ENCODE measurements around the gene PDGFRA.

The PDGFRA gene

DNA sequence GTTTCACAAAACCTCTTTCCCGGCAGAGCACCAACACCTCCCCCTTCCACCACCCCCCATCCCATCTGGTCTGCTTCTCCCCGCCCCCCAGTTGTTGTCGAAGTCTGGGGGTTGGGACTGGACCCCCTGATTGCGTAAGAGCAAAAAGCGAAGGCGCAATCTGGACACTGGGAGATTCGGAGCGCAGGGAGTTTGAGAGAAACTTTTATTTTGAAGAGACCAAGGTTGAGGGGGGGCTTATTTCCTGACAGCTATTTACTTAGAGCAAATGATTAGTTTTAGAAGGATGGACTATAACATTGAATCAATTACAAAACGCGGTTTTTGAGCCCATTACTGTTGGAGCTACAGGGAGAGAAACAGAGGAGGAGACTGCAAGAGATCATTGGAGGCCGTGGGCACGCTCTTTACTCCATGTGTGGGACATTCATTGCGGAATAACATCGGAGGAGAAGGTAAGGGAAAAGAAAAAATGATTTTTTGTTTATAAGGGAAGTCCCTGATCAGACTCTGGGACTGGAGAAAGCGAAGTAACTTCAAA lies at the start of gene PDGFRA:
Gene PDGFRA, plus strand, starts transcription at position 333 of the 541 bp plus-strand sequence. CDS start 29,476 bp downstream, outside the sequence.
- peak; percentile 50 for DNase-seq (ENCODE audit: low spot score)

DNA sequence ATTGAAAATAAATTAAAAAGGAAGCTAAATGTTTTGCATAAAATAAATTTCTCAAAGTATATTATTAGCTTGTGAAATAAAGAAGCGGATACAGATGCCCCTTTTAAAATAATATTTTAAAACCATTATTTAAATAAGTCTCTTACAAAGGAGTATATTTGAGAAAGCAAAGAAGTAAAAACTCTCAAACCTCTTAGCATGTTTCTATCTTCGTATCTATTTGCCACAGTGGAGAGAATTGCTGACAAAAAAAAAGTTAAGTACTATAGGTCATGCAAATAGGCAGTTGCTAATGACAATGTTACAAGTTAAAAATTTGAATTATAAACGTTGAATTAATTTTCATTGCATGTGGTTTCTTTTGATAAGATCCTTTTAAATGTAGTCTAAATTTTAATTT lies 44.5 kb upstream of the PDGFRA start:
- no peak for DNase-seq (ENCODE audit: low spot score)

DNA sequence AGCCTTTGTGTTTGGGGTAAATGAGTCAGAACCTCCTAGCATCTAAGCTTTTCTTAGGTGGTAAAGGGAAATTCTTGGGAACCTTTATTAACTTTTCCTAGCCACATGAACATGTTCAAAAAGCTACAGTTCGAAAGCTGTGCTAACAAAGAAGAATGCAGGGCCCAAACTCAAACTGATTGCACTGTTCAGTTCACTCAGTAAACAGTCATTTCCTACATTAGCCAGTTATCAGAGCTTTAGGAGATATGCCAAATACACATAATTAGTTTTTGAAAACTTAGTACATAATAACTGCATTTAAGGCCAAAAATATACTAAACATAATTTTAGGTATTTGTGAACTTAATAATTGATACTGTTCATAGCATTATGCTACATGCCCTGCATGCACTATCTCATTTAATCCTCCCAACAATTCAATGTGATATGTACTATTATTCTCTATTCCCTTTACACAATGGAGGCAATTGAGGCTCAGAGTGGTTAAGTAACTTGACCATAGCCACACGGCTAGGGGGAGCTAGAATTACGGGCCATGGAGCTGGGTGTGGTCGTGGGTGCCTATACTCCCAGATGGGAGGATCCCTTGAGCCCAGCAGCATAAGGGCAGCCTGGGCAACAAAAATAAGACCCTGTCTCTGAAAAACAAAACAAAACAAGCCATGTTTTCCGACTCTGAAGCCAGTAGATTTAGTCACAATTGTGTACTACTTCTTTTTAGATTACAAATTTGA lies 43.9 kb upstream of the PDGFRA start:
- DNase-seq (ENCODE audit: low spot score), result no peak

DNA sequence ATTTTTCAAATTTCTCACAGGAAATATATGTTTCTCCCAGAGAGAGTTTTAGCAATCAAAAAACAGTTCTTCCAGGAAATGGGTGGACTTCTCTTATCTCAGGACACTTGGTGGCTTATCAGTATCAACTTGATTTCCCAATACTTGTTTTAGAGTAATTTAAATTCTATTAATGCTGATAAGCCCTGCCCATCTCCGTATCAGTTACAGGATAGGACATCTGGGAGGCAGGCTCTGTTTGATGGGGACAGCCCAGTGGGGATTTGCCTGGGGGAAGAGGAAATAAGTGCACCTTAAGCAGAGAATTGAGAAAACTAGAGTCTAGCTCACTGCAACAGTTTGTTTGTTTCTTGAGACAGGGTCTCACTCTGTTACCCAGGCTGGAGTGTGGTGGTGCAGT lies 43.2 kb upstream of the PDGFRA start:
- DNase-seq (ENCODE audit: low spot score), result no peak

DNA sequence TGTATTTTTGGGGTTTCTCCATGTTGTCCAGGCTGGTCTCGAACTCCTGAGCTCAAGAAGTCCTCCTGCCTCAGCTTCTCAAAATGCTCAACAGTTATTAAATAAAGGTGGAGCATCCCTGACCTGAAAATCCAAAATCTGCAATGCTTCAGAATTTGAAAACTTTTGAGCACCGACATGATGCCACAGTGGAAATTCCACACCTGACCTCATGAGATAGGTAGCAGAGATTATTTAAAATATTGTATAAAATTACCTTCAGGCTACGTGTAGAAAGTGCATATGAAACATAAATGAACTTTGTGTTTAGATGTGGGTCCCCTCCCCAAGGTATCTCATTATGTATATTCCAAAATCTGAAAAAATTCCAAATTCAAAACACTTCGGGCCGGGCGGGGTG lies 42.7 kb upstream of the PDGFRA start:
- DNase-seq (ENCODE audit: low spot score), result no peak

DNA sequence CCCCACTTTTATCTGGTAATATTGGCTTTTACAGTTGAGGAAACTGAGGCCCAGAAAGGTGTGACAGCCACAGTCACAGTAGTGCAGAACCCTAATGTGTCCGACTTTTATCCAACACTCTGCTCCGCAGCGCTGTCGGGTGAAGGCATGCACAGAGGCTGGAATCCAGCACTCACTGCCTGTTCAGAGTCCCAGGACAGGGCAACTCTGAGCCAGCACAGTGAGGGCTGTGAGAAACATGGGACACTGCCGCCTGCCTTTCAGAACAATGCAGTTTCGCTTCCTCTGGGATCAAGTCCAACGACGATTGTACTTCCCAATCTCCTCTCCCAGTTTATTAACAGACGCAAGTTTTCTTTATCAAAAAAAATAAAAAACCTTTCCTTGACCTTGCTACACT lies 41.9 kb upstream of the PDGFRA start:
- no peak for DNase-seq (ENCODE audit: low spot score)

DNA sequence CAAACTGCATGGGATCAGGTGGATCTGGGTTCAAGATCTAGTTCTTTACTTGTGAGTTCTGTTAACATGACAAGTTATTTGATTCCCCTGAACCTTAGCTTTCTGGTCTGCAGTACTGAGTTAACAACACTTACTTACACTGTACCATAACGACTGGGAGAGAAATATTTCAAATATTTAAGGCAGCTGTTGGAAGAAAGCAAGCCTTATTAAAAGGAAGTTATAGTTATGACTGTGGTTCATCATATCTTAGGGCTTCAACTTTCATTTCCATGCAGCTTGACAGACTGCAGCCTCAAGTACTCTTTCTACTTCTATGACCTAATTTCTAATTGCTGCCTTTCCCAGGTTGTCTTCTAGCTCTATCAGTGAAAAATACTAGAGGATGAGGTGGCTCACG lies 40.0 kb upstream of the PDGFRA start:
- DNase-seq (ENCODE audit: low spot score), result no peak

DNA sequence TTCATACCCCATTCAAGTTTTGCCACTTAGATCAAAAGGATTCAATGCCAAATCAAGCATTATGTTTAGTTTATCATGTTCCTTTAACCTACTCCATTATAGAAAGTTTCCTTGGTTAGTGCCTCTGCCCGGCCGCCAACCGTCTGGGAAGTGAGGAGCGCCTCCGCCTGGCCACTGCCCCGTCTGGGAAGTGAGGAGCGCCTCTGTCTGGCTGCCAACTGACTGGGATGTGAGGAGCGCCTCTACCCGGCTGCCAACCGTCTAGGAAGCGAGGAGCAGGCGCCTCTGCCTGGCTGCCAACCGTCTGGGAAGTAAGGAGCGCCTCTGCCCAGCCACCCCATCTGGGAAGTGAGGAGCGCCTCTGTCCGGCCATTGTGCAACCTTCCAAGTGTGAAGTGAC lies 36.3 kb upstream of the PDGFRA start:
- no peak for DNase-seq (ENCODE audit: low spot score)

DNA sequence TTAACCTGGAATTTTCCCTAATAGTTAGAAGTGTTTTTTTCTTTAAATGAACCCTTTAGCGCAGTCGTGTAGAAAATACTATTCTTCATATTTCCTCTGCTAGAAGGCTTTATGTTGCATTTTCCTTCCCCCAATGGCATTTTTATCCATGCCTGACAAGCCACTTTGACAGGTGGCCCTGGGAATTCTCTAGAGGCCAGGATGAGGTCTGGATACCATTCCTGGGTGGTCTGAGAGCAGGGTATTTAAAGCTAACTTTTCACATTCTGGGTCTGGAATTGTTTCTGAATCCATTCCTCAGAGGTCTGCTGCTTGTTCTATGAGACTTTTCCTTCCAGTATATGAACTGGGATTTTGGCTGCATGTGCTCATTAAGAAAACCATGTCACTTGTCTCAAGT lies 31.2 kb upstream of the PDGFRA start:
- DNase-seq (ENCODE audit: low spot score), result no peak

DNA sequence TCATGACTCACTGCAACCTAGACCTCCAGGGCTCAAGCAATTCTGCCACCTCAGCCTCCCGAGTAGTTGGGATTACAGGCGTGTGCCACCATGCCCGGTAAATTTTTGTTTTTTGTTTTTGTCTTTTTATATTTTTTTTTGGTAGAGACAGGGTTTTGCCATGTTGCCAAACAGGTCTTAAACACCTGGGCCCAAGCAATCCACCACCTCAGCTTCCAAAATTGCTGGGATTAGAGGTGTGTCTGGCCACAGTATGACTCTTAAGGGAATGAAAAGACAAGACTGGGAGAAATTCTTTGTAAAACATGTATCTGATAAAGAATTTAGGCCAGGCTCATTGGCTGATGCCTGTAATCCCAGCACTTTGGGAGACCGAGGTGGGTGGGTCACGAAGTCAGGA lies 29.2 kb upstream of the PDGFRA start:
- DNase-seq (ENCODE audit: low spot score), result no peak

DNA sequence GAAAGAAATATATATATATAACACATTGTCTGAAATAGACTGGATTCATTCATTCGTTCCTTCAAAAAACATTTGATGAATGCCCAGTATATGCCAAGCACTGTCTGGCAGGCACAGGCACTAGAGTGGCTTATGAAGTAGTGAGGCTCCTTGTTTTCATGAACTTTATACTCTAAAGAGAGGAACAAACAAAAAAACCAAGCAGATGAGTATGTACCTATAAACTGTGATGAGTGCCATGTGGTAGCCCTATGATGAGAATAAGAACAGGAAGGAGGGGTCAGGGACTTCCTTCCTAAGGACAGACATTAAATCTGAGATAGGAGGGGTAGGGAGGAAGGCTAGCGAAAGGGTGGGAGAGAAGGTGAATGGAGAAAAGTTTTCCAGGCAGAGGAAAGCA lies 19.5 kb upstream of the PDGFRA start:
- DNase-seq (ENCODE audit: low spot score), result no peak

DNA sequence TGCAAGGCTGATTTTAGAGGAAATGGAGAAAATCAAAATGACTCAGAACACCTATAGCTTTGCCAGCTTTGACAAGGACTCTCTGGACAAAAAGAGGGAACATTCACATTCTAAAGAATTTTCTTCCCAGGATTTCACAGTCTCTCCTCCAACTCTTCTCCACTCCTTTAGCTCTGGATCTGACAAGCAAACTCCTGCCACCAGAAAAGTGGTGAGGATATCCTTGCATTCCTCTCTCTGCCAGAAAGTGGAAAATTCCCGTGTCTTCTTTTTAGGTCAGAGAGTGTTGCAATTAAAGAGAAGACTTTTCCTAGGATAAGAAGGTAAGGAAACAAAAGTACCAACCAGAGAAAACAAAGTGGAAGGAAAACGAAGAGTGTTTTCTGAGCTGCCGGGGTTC lies 16.1 kb upstream of the PDGFRA start:
- no peak for DNase-seq (ENCODE audit: low spot score)

DNA sequence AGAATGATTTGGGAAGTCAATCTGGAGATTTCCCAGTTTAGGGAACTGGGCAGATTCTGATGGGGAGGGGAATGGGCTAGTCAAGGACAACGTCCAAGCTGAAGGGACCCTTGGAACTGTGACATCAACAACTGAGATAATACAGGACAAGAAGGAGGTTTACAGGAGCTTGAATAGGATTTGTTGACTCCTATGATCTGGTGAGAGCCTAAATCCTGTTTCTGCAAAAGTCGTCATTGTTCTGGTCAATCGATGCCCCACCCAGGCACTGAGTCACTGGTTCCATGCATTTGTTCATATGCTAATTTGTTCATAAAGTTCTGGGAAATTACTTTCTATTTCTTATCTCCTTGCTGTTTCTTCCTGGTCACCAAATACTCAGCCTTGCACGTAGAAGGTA lies 15.3 kb upstream of the PDGFRA start:
- DNase-seq (ENCODE audit: low spot score), result no peak

DNA sequence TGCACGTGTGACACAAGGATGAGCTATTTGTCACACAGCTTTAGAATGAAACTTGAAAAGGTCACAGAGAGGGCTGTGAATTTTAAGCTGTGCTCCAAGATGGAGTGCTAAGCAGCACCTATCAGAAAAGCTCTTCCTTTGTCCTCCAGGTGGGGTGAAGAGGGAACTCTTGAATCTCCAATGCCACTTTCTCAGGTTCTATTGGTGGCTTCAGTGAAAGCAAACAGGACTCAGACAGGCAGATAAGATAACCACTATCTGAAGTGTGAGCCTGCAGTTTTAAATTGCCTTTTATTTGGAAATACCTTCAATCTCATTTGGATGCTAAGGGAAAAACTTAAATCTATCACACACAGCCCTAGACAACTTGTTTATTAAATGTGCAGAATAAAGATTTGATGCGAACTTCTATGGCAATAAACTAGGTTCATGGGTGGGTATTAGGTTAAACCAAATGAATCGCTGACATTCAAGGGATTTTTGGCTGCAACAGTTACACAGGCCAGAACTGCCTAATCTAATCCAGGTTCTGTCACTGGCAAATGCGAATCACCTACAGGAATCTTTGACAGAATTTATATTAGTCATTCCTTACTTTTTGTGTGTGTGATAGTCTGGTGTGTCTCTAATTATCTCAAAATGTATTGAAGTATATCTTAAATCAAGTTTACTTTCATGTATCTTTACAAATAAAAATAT lies 13.6 kb upstream of the PDGFRA start:
- DNase-seq (ENCODE audit: low spot score), result no peak

DNA sequence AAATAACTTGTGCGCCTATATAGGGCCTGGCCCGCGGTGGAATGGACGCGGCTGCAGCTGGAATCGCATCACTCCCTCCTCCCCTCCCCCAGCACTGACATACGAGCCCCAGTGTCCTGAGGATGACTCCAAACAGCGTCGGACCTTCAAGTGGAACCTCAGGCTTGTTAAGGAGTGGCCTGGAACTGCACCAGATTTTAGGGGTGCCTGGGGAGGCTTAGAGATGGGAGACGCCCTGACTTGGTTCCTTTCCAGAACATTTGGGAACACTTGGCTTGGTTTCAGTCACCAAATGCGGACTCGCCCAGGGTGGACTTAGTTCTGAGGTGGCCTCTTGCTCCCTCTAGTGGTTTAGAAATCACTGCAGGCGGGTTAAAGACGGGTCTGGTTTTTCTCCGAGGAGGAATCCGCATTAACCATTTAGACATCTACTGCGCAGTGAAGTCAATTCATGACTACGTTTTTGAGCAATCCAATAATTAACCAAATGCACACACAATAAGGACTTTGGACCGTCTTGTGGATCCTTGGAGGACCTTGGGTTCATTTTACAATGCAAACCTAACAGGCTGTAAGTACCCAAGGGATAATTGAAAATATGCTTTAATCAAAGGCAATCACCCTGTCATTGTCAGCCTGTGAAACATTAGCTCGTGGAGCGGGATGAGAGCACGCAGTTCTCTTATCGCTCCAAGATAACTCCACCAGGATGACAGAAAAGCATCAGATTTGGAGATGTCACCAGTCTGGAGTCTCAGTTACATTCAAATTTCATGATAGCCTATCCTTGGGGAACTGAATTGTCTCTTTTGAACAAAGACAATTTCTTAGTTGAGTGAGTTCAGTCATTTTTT lies 11.2 kb upstream of the PDGFRA start:
- DNase-seq (ENCODE audit: low spot score), result peak; percentile 83

DNA sequence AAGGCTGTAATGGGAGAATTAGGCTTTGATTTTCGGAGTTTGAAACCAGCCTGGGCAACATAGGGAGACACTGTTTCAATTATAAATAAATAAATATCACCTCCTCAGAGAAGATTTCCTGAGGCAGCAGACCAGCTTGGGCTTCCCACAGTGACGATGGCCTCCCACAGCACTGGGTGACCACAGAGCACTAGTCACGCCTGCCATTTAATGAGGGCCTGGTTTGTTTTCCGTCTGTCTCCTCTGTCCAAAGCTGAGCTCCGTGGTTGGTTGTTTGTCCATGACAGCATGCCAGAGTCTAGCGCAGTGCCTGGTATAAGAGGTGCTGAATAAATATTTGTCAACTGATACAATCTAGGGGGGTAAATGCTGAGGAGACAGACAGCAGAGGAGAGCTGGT lies 10.4 kb upstream of the PDGFRA start:
- no peak for DNase-seq (ENCODE audit: low spot score)

DNA sequence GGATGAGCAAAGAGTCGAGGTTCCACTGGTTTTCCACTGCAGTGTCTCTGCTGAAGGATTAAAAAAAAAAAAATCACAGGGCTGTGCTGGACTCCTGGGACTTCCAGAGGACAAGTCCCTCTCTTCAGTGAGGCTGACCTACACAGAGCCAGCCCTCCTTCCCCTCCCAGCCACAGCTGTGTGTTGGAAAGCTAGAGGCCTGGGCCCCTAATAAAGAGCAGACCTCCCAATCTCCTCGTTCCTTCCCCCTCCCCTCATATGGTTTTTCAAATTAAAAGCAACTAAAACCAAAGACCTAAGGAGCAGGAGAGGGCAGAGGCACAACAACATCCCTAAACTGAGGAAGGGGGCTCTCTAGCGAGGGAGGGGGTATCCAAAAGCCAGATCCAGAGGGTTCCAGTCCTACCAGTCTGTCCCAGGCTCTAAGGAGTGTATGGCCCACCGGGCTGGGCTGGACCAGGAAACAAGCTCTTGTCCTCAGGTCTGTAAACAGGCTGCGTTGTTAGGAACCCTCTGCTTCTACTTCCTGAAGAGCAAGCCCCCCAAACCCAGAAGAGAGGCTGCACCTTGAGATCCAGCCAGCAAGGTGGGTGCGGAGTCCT lies 4.0 kb upstream of the PDGFRA start:
- no peak for DNase-seq (ENCODE audit: low spot score)

DNA sequence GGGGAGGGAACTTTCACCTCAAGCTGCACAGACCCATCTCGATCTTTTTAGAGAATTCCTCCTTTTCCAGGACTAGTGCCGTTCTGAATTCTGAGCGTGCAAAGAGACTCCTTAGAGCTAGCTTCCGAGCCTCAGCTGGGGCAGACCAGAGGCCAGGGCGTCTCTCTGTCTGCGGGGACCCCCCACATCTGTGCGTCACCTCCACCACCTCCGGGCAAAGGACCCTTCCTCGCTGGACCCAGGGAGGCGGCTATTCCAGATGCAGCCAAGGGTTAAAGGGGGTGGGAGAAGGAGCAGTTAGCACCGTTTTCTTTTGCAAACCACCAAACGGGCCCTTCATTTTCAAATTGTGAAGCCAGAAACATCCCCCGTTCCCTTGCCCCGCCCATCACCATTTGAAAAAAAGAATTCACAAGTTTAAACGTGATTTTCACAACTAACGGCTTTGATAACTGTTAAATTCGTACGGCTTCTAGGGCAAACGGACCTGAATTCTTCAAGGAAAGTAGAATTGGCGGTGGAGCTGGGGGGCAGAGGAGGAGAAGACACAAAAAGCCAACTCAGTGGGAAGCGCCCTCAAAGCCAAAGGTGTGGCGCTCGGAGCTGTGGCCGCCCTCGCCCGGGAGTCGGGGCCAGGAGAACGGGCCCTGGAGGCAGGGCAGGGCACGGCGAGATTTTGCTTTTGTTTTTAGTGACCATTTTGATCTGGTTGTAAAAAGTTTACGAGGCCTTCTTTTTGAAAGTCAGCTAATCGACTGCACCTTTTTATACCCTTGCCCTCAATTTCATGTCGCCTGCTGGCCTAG lies 3.3 kb upstream of the PDGFRA start:
- peak; percentile 30 for DNase-seq (ENCODE audit: low spot score)

DNA sequence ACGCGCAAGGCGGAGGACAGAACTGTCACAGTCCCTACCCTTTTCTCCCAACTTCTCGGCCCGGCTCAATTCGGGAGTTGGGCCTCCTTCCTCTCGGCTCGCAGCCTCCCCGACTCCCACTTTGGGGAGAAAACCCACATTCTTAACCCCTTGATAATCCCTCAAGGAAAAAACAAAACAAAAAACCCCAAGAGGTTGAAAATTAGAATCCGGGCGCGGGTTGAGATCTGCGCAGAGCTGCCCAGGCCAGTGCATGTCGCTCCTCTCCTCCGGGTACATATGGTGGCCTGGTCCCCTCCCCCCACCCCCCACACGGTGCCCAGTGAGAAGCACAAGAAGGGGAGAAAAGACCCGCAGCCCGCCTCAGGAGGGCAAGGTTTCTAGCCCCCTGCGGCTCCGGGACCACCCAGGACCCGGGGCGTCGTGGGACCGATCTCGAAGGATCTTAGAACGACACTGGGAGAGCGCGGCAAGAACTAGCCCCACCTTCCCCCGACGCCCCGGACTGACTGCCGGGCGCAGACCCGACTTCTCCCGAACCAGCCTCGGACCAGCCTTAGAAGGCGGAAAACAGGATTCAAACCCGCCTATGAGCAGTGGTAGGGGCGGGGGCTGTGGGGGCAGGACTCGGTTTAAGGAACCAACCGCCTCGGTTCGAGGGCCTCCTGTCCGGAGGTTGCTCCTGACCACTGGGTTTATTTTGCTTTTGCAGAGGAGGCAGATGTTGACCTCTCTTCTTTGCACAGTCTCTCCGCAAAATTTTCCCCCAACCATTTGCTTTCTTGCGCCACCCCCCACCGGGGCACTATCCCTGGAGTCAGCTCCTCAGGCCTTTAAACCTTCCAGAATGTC lies 2.5 kb upstream of the PDGFRA start:
- peak; percentile 46 for DNase-seq (ENCODE audit: low spot score)
